GM19372 (cell line): Measurements from ENCODE around the gene TMEM161A.
"Not testable (repeated sequence)": the region's sequence is repeated elsewhere in the genome, so short reads cannot be mapped to it uniquely, and the experiment has no call there.

Experiments
- ATAC-seq: cut with Tn5 transposase; IDR thresholded peaks from one replicate; pipeline ENCODE4 v1.9.1; 2021; ENCODE audit warnings: mild to moderate bottlenecking, low read depth, moderate library complexity; ENCODE audit not compliant: unreplicated experiment

Gene TMEM161A

GRCh38 chr19:19155495-19156219 is 17.4 kb upstream of the TMEM161A start:
- peak; percentile 80 for ATAC-seq

GRCh38 chr19:19154768-19155494 is 16.7 kb upstream of the TMEM161A start:
- no peak for ATAC-seq

GRCh38 chr19:19152668-19153384 is 14.5 kb upstream of the TMEM161A start:
- ATAC-seq = no peak

GRCh38 chr19:19151418-19151817 is 13.1 kb upstream of the TMEM161A start:
- ATAC-seq = no peak

GRCh38 chr19:19149435-19149834 is 11.2 kb upstream of the TMEM161A start:
- no peak for ATAC-seq

GRCh38 chr19:19148504-19148903 is 10.2 kb upstream of the TMEM161A start:
- ATAC-seq = not testable (repeated sequence)

GRCh38 chr19:19147344-19147743 is 9.1 kb upstream of the TMEM161A start:
- no peak for ATAC-seq

- no peak for ATAC-seq
Measured at GRCh38 chr19:19146865-19147264, 8.6 kb upstream of the TMEM161A start.

- ATAC-seq = no peak
Measured at GRCh38 chr19:19145684-19146608, 7.7 kb upstream of the TMEM161A start.

- no peak for ATAC-seq
Measured at GRCh38 chr19:19145281-19145680, 7.0 kb upstream of the TMEM161A start.

GRCh38 chr19:19142347-19142746 is 4.1 kb upstream of the TMEM161A start:
- ATAC-seq = no peak

GRCh38 chr19:19140476-19140875 is 2.2 kb upstream of the TMEM161A start:
- no peak for ATAC-seq

- ATAC-seq = no peak
Measured at GRCh38 chr19:19139876-19140229, 1.6 kb upstream of the TMEM161A start.

GRCh38 chr19:19137556-19138108 is 646 bp downstream of the TMEM161A start:
- ATAC-seq = no peak

GRCh38 chr19:19135713-19136112 is 2.6 kb downstream of the TMEM161A start:
- ATAC-seq = not testable (repeated sequence)

GRCh38 chr19:19134687-19135158 is 3.6 kb downstream of the TMEM161A start:
- ATAC-seq = no peak

- ATAC-seq = no peak
Measured at GRCh38 chr19:19133985-19134384, 4.3 kb downstream of the TMEM161A start.

- ATAC-seq = no peak
Measured at GRCh38 chr19:19132912-19133311, 5.4 kb downstream of the TMEM161A start.

GRCh38 chr19:19131989-19132388 is 6.3 kb downstream of the TMEM161A start:
- ATAC-seq = no peak

- no peak for ATAC-seq
Measured at GRCh38 chr19:19126102-19126501, 12.2 kb downstream of the TMEM161A start.
